Activated naive CD4-positive, alpha-beta T cell treated with anti-CD3 and anti-CD28 coated beads, Interleukin-2, amount 50 U/mL, for 72 hours (primary cell): ENCODE data around the gene LRRC32. TPM values are rescaled to one million over a fixed set of nuclear protein-coding genes. Genes with fewer than 3 reads are reported as not detected.

Experiments
- ATAC-seq, 2 donors: fragments of 150-1000 bp; cut with Tn5 transposase; 2 replicates each; pipeline ENCODE4 v1.10.0; 2021; ENCODE audit warnings: mild to moderate bottlenecking in 2 of 2, moderate library complexity in 2 of 2
- DNase-seq, 2 donors: peaks; one replicate each; pipeline ENCODE4 v3.0.0; 2021 to 2022; ENCODE audit warnings: low spot score in 2 of 2
- H3K27ac Mint-ChIP-seq, 2 donors: one replicate each; pipeline ENCODE4 v1.8.0; 2022; ENCODE audit warnings: mild to moderate bottlenecking in 2 of 2, mixed read lengths in 2 of 2
- H3K36me3 Mint-ChIP-seq, 2 donors: one replicate each; pipeline ENCODE4 v1.8.0; 2022; ENCODE audit warnings: mixed read lengths in 2 of 2
- H3K9me3 Mint-ChIP-seq, 2 donors: one replicate each; pipeline ENCODE4 v1.8.0; 2022; ENCODE audit warnings: mixed read lengths in 2 of 2
- total RNA-seq, 2 donors: library from RNA; stranded (reverse); gene quantifications; one replicate each; pipeline ENCODE4 v1.2.3, GENCODE V29; 2022

LRRC32 gene
- total RNA-seq, 2 donors from 2014 or later: 0.30 to 0.43 TPM

GRCh38 chr11:76634886-76635285 lies 35.7 kb downstream of the LRRC32 start:
- Mint-ChIP-seq H3K9me3 (no peaks in the 10 kb centered on the region), H3K27ac (no peak overlapping the region), H3K36me3 (no peaks in the 10 kb centered on the region)
- DNase-seq (no peak), ATAC-seq (no peak)

GRCh38 chr11:76632492-76632891 lies 38.1 kb downstream of the LRRC32 start:
- H3K36me3 Mint-ChIP-seq: no peaks in the 10 kb centered on the region
- ATAC-seq (no peak), DNase-seq (no peak)
- peaks cover 0 to 3% of the 10 kb centered on the region in 2 donors for H3K9me3 Mint-ChIP-seq
- H3K27ac Mint-ChIP-seq: no peak overlapping the region

- ATAC-seq: no peak
- H3K36me3 Mint-ChIP-seq: no peaks in the 10 kb centered on the region
Measured at GRCh38 chr11:76631566-76632308, 38.8 kb downstream of the LRRC32 start.

GRCh38 chr11:76630600-76631281 lies 39.8 kb downstream of the LRRC32 start:
- ATAC-seq: no peak
- H3K36me3 Mint-ChIP-seq: peaks cover under 1 to 7% of the 10 kb centered on the region in 2 donors

More at GRCh38 chr11:76631566-76632308, 38.8 kb downstream of the LRRC32 start:
- Mint-ChIP-seq H3K27ac (no peak overlapping the region), H3K9me3 (peaks cover 0 to 3% of the 10 kb centered on the region in 2 donors)
- DNase-seq: no peak

GRCh38 chr11:76629853-76630599 lies 40.5 kb downstream of the LRRC32 start:
- Mint-ChIP-seq H3K36me3 (peaks cover 8 to 13% of the 10 kb centered on the region in 2 donors), H3K27ac (peak overlapping the region; percentile 4 to 60), H3K9me3 (peaks cover 6 to 13% of the 10 kb centered on the region in 2 donors)
- ATAC-seq (peak in 1 of 2 donors; percentile 17), DNase-seq (no peak)

More at GRCh38 chr11:76630600-76631281, 39.8 kb downstream of the LRRC32 start:
- peak overlapping the region; percentile 4 to 39 for H3K27ac Mint-ChIP-seq
- no peak for DNase-seq
- H3K9me3 Mint-ChIP-seq: peaks cover under 1 to 7% of the 10 kb centered on the region in 2 donors

GRCh38 chr11:76629116-76629852 lies 41.3 kb downstream of the LRRC32 start:
- DNase-seq (no peak), ATAC-seq (peak in 1 of 2 donors; percentile 32)
- H3K9me3 Mint-ChIP-seq: peaks cover 6 to 13% of the 10 kb centered on the region in 2 donors
- H3K27ac Mint-ChIP-seq: peak overlapping the region; percentile 4 to 60
- H3K36me3 Mint-ChIP-seq: peaks cover 8 to 13% of the 10 kb centered on the region in 2 donors

GRCh38 chr11:76628408-76628947 lies 42.1 kb downstream of the LRRC32 start:
- peaks cover 6 to 13% of the 10 kb centered on the region in 2 donors for H3K9me3 Mint-ChIP-seq
- ATAC-seq (peak in 1 of 2 donors; percentile 62), DNase-seq (no peak)
- H3K36me3 Mint-ChIP-seq: peaks cover 8 to 13% of the 10 kb centered on the region in 2 donors
- peak overlapping the region in 1 of 2 donors; percentile 9 for H3K27ac Mint-ChIP-seq

- Mint-ChIP-seq H3K36me3 (peaks cover 8 to 13% of the 10 kb centered on the region in 2 donors), H3K9me3 (peaks cover 6 to 13% of the 10 kb centered on the region in 2 donors), H3K27ac (no peak overlapping the region)
- DNase-seq: no peak
- no peak for ATAC-seq
Measured at GRCh38 chr11:76627606-76628005, 42.9 kb downstream of the LRRC32 start.

GRCh38 chr11:76626921-76627401 lies 43.6 kb downstream of the LRRC32 start:
- peak in 1 of 2 donors; percentile 75 for DNase-seq
- Mint-ChIP-seq H3K36me3 (peaks cover 8 to 13% of the 10 kb centered on the region in 2 donors), H3K9me3 (peaks cover 6 to 13% of the 10 kb centered on the region in 2 donors), H3K27ac (peak overlapping the region in 1 of 2 donors; percentile 11)
- peak; percentile 49 to 93 for ATAC-seq

GRCh38 chr11:76626266-76626665 lies 44.3 kb downstream of the LRRC32 start:
- peaks cover 8 to 13% of the 10 kb centered on the region in 2 donors for H3K36me3 Mint-ChIP-seq
- ATAC-seq (no peak), DNase-seq (no peak)
- H3K9me3 Mint-ChIP-seq: peaks cover 6 to 13% of the 10 kb centered on the region in 2 donors
- no peak overlapping the region for H3K27ac Mint-ChIP-seq

- DNase-seq: no peak
- Mint-ChIP-seq H3K9me3 (peaks cover 6 to 13% of the 10 kb centered on the region in 2 donors), H3K27ac (no peak overlapping the region), H3K36me3 (peaks cover 8 to 13% of the 10 kb centered on the region in 2 donors)
- no peak for ATAC-seq
Measured at GRCh38 chr11:76625472-76626186, 44.9 kb downstream of the LRRC32 start.

- Mint-ChIP-seq H3K27ac (no peak overlapping the region), H3K9me3 (peaks cover 6 to 13% of the 10 kb centered on the region in 2 donors), H3K36me3 (peaks cover 8 to 13% of the 10 kb centered on the region in 2 donors)
- no peak for DNase-seq
- no peak for ATAC-seq
Measured at GRCh38 chr11:76624500-76625379, 45.8 kb downstream of the LRRC32 start.

GRCh38 chr11:76623884-76624419 lies 46.6 kb downstream of the LRRC32 start:
- peaks cover 6 to 13% of the 10 kb centered on the region in 2 donors for H3K9me3 Mint-ChIP-seq

More at GRCh38 chr11:76623884-76624419, 46.6 kb downstream of the LRRC32 start:
- H3K36me3 Mint-ChIP-seq: peaks cover 8 to 13% of the 10 kb centered on the region in 2 donors
- H3K27ac Mint-ChIP-seq: no peak overlapping the region
- DNase-seq: no peak
- ATAC-seq: no peak
